NCI-H2227 (cell line): Measurements from ENCODE around the gene OPCML.

Experiments
- DNase-seq: peaks from one replicate; lab custom pipeline; 2025; ENCODE audit not compliant: unreplicated experiment; lab: John Stamatoyannopoulos, UW

The OPCML gene

GRCh38 chr11:132595711-132596134 lies 936.6 kb downstream of the OPCML start:
- DNase-seq: no peak

- DNase-seq: no peak
These were observed 937.1 kb downstream of the OPCML start for GRCh38 chr11:132595246-132595645.

GRCh38 chr11:132590986-132591385 lies 941.3 kb downstream of the OPCML start:
- no peak for DNase-seq

DNA sequence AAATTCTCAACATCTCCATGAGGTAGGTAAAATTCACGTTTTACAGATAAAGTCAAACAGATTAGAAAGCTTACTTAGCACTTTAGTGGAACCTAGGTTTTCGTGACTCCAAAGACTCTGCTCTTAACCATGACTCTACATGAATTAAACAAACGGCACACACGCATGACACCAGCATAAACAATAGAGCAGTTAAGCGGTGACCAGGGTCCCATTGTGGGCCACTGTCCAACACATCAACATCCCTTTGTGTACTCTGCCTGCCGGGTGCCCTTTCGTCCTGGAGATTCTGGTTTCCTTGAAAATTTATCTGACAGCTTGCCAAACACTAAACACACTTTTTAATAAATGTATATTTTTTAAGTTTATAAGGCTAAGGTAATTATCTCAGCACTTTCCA lies 941.7 kb downstream of the OPCML start:
- no peak for DNase-seq

DNA sequence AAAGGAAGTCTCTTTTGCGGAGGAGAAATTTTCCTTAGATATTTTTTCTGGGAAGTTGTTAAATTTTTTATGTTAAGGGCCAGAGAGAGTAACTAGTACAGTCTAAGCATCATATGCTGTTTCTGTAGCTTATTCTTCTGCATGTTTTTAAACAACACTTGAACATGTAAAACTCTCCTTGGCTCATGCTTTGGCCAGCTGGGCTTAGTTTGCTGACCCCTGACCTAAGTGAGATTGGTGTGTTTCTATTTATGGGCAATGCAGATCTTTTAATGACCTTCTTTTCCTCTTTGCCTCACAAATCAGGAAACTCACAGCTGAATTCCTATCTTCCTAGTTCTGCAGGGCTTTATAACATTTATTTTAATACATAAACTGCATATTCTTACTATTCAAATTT lies 942.5 kb downstream of the OPCML start:
- DNase-seq: no peak

GRCh38 chr11:132588366-132588765 lies 943.9 kb downstream of the OPCML start:
- DNase-seq: no peak

GRCh38 chr11:132587716-132588115 lies 944.6 kb downstream of the OPCML start:
- no peak for DNase-seq

- DNase-seq: no peak
These were observed 945.5 kb downstream of the OPCML start for GRCh38 chr11:132586801-132587200.

DNA sequence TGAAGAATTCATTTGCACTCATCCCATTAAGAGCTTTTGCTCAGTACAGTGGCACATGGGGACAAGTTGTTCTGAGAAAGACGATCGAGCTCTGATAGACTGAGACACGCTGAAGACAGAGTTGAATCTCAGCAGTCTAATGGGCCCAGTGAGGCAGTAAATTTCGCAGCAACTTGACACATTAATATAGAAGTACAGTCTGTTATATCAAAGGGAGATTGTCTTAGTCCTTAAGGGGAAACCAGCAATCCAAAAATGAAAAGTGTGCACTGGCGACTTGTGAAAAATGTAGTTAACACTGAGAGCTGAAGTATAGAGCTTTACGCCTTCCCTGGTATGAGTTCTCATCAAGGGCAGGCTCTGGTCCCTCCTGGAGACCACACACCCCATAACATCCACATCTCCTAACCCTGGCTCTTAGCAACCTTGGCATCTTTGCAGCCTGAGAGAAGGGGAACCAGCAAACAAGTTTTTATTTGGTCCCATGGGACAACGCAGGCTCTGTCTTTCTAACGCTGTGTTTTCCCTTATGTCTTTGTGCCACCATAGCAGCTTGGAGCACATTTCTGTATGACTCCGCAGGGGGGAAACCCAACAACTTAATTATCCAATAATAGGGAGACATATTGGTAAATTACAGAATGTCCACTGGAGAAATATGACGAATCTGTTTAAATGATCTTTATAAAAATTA lies 952.5 kb downstream of the OPCML start:
- DNase-seq: no peak

DNA sequence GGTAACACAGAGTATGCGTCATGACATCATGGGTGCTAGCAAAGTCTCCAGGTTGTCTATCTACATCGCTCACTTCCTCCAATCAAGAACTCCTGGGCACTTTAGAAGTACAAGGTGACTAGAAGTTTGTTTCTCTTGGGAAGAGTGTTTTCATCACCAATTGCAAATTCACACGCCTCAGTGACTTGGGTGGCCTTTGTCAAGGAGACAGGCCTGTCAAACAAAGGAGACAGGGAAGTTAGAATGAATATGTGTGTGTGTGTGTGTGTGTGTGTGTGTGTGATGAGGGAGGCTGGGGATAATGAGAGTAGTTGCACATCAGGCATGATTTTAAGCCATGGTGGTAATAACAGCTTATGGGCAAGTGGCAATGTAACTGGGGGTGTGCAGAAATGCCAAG lies 953.2 kb downstream of the OPCML start:
- no peak for DNase-seq

DNA sequence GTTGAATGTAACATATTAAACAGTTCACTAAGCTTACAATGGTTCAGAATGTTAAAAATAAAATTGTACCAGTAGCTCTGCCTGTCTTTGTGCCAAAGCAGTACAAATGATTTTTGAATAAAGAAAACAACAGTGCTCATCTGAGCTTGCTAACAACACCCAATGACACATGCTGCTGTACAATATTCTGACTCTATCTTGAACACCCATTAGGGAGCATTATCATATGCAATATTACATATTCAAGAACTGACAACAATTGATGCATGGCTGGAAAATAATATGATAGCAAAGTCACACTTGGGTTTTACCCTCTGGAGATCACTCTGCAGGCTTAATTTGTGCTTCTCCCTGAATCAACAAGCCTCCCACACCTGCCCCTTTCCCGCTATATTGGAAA lies 953.7 kb downstream of the OPCML start:
- no peak for DNase-seq

- no peak for DNase-seq
These were observed 955.6 kb downstream of the OPCML start for GRCh38 chr11:132576706-132577105.

GRCh38 chr11:132564091-132564885 lies 968.0 kb downstream of the OPCML start:
- DNase-seq: no peak

- DNase-seq: no peak
These were observed 969.3 kb downstream of the OPCML start for GRCh38 chr11:132563050-132563449.

DNA sequence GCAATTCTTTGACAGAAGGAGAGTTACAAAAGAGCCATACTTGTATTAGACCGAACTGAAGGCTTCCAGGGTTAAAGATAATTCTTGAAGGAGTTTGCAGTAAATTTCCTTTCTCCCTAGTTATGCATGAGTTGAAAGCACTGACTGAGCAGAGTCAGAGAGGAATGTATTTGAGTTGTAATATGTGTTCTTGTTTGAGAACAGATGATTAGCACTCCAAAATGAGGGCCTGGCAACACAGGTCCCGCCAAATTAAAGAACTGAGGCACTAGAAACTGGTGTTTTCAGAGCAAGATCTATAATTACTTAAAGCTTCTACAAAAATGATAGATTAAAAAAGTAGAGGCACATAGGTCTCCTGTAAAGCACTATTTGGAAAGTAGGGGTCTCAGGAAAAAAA lies 970.4 kb downstream of the OPCML start:
- no peak for DNase-seq

DNA sequence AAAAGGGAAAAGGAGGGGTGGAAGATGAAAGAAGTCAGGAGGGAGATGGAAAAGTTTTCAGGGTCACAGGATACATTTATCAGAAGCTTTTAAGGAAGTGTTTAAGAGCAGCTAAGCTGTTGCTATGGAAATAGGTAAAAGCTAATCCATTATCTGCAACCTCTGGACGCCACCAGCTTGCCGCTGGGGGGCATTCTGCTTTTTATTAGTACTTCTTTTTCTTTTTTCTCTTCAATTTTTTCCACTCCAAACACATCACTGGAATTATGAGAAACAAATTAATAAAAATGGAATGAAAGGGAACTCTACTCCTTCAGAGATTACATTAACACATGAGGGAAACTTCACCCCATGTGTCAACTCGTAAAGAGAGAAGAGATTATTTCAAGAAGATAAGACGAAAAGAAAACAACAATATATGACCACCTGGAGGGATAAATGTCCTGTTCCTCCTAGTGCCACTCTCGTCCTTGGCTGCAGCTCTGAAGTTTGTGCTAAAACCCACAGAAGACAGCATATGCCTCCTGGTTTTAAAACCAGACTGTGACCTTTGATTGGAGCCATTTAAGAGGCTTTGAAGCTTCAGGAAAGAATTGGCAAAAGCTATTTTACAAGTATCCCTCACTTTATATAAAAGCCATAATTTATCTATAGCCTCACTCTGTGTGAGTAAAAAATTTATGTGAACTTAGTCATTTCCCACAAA lies 972.8 kb downstream of the OPCML start:
- peak; percentile 36 for DNase-seq

DNA sequence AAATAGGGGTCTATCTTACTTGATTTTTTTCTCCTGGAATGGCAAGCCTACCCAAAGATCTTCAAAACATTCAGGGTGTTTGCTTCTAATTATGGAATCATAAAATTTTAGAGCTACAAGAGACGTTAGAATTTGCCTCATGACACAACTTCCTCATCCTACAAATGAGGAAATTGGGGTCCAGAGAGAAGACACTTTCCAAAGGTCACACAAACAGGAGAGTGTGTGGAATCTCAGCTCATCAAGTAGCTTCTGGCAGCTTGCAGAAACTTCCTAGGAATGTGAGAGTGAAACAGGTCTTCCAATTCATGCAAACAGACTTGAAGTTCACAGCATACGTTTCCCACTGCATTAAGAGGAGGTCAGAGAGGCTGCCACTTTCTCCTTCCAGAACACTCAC lies 976.0 kb downstream of the OPCML start:
- no peak for DNase-seq

DNA sequence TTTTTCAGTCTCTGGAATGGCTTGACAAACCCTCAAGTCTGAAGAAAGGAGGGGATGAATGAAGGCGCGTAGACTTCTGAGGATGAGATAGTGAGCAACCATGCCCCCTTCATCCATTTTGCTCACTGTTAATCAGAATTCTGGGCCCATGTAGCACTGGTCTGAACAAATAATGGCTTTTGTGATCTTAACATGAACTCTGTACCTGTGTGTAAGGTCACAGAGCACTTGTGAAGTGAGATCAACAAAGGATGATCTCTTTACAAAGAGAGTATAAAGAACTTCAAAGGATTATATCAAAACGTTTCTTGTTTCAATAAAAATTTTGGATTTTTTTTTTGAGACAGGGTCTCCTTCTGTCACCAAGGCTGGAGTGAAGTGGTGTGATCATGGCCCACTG lies 976.7 kb downstream of the OPCML start:
- no peak for DNase-seq

DNA sequence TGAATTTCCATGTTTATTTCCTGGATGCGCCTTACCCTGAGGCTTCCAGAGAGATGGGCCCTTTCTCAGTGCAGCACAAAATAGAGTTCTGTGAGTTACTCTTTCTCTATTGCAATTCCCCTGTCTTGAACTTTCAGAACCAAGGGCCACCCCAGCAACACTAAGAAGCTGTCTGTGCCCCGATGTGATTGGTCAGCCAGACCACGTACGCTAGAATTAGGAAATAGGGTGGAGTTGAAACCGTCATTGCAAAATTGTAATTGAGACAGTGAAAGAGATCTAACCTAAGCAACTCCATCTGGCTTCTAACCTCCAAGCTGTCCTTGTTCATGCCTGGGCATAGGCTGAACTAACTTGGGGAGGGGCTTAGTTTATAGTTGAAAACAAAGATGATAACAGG lies 981.3 kb downstream of the OPCML start:
- DNase-seq: no peak

DNA sequence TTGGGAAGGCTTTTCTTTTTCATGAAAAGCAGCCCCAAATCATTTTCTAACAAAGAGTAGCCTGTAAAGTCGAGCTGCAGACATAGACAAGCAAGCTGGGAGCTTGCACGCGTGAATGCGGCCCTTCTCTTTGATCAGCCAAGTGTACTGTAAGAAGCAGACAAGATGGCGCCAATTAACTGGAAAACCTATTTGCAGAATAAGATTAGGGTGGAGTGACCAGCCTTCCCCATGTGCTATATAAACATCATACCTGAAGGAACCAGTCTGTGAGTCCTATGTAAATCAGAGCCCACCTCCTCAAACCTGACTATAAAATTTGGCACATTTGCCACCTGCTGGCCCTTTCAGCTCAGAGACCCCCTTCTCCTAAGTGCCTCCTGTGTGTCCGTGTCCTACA lies 982.7 kb downstream of the OPCML start:
- no peak for DNase-seq

GRCh38 chr11:132549001-132549400 lies 983.3 kb downstream of the OPCML start:
- DNase-seq: no peak

- DNase-seq: no peak
These were observed 988.3 kb downstream of the OPCML start for GRCh38 chr11:132544007-132544406.
